ENCODE results near the gene PRDM16. TPM values are rescaled to one million over a fixed set of nuclear protein-coding genes. Genes with fewer than 3 reads are reported as not detected.
A peak's percentile ranks its signal among the peaks of the same experiment; 100 is the strongest.

The PRDM16 gene
- total and polyA plus RNA-seq, 2 of the 13 experiments (the other 11 are each of a cell fraction or from before 2014, with no cell fraction given) = 0.15 to 0.81 TPM

DNA sequence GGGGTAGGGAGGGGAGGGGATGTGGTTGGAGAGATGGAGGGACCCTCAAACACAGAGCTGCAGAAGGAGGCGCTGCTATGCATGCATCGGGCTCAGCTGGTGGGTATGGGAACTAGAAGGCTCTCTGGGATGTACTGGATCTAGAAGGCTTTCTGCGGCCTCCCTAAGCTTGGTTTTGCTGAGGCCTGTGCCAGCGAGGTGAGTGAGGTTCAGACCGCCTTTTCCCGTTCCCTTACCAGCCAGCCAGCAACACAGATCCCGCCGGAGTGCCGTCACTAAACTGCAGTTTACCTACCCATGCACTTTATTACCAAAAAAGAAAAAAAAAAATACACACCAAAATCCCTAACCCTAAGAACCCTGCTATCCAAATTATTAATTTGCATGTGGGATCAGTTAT is 180.2 kb downstream of the PRDM16 start:
- DNase-seq (ENCODE audit: low spot score) (no peak), FAIRE-seq (no peak), ATAC-seq (no peak)
- Histone ChIP-seq H3K4me2 (ENCODE audit: low read depth, low read length) (no peak overlapping the region), H3K9ac (ENCODE audit: insufficient read depth, low read depth, low read length) (no peak overlapping the region), H3K9me3 (ENCODE audit: low read length) (no peaks in the 10 kb centered on the region), H3K27me3 (ENCODE audit: control insufficient read depth in 1 of 2, insufficient read depth in 2 of 2, low read length in 2 of 2) (no peaks in the 10 kb centered on the region), H3K4me1 (ENCODE audit: insufficient read depth, low read length) (peaks cover 69% of the 10 kb centered on the region), H3K27ac (ENCODE audit: extremely low read length, insufficient read depth, low read length) (peak overlapping the region; percentile 83), H3K36me3 (replicated peaks in 1 of 2; ENCODE audit: control insufficient read depth in 1 of 2, insufficient read depth in 2 of 2, low read length in 2 of 2) (no peaks in the 10 kb centered on the region), H3K79me2 (ENCODE audit: insufficient read depth, low read length) (no peaks in the 10 kb centered on the region), H3K4me3 (replicated peaks in 1 of 3; ENCODE audit: insufficient read depth in 1 of 3, low read depth in 2 of 3, low read length in 3 of 3) (no peak overlapping the region), H4K20me1 (ENCODE audit: insufficient read depth, low read length) (no peaks in the 10 kb centered on the region), H2AFZ (ENCODE audit: low read length) (no peak overlapping the region)
- ChIA-PET CTCF (ENCODE audit: low intra/inter-chr PET ratio, low total read pairs) (no interaction called here), POLR2A (interaction anchor here (1.2 to 4.5 kb wide), 4 partner anchors 11 to 71 kb away, joined by 4 to 43 read pairs (median 22); no protein-coding TSS in a partner anchor)
- in situ Hi-C loops (cut with HindIII; ENCODE audit: extremely low pct_ligation_motif_present, low pct_unique_long_range_greater_than_20kb) = no loop called here
- no TSS peak for BruUV-seq (replicated peaks)
- intact Hi-C loops (cut with micrococcal nuclease; ENCODE audit: unreplicated experiment) = no loop called here
- WGBS (ENCODE audit: low lambda C conversion rate) = 90% methylated on average over 9 of the region's 9 CpGs
- TF ChIP-seq PCBP1 (IDR thresholded peaks at IDR 0.05; ENCODE audit: borderline replicate concordance, low read depth, low read length) (no peak), ZBTB38 (CRISPR knock-in tag; IDR thresholded peaks at IDR 0.05) (peak; percentile 31; the same call in 1 of the 2 replicates)

DNA sequence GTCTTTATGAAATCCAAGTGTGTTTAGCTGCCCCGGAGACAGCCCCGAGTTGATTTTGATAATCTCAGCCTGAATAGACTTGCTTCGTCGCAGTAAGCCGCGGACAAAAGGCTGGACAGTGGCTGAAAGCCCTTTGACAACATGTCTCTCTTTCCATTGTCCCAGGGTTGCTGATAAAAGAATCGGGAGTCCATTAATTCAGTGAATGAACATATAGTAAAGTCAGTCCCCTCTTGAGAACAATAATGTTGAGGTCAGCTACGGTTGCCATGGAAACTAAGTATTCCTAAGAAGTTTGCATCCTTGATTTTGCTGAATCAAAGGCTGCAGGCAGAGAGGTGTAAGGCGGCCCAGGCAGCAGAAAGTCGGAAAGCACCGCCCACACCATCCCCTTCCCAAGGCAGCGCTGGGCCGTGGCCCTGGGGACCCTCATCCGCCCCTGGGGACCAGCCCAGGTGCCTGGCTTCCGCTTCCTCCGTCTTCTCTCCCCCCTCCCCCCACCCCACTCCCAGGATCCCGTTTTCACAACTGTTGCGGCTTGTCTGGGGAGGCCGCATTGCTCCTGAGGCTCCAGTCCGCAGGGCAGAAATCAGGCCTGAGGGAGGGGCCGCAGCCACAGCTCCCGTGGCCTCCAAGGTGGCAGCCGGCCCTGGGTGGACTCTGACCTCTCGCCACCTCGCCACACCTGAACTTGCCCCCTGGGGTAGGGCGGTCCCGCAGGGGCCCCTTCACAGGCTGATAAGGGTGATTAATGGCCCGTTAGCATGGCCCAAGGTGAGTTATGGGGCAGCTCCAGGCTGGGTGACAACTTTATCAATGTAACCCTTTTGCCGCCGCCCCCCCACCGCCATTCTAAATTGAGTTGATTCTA is 180.9 kb downstream of the PRDM16 start:
- ChIA-PET POLR2A (interaction anchor here (1.2 to 4.5 kb wide), 6 partner anchors 11 to 71 kb away, joined by 4 to 43 read pairs (median 12); no protein-coding TSS in a partner anchor), CTCF (ENCODE audit: low intra/inter-chr PET ratio, low total read pairs) (no interaction called here)
- in situ Hi-C loops (cut with HindIII; ENCODE audit: extremely low pct_ligation_motif_present, low pct_unique_long_range_greater_than_20kb) (no loop called here), intact Hi-C loops (cut with micrococcal nuclease; ENCODE audit: unreplicated experiment) (loop anchor here (5.0 kb wide), 1 partner anchor 33 kb away; no protein-coding TSS in a partner anchor)
- DNase-seq (ENCODE audit: low spot score) = peak; percentile 39
- no peak overlapping the region for H2AFZ ChIP-seq (ENCODE audit: low read length)
- FAIRE-seq = peak; percentile 52
- WGBS (ENCODE audit: low lambda C conversion rate) = 29% methylated on average over 25 of the region's 31 CpGs
- peak overlapping the region; percentile 83 for H3K4me2 ChIP-seq (ENCODE audit: low read depth, low read length)
- H3K4me3 ChIP-seq (replicated peaks in 1 of 3; ENCODE audit: insufficient read depth in 1 of 3, low read depth in 2 of 3, low read length in 3 of 3) = peak overlapping the region; percentile 24 to 61 (median 43); a peak in 5 of 6 replicates
- H3K36me3 ChIP-seq (replicated peaks in 1 of 2; ENCODE audit: control insufficient read depth in 1 of 2, insufficient read depth in 2 of 2, low read length in 2 of 2) = no peaks in the 10 kb centered on the region
- H3K9me3 ChIP-seq (ENCODE audit: low read length) = no peaks in the 10 kb centered on the region
- H3K27ac ChIP-seq (ENCODE audit: extremely low read length, insufficient read depth, low read length) = peak overlapping the region; percentile 83
- ATAC-seq = peak; percentile 69
- no peaks in the 10 kb centered on the region for H4K20me1 ChIP-seq (ENCODE audit: insufficient read depth, low read length)
- H3K27me3 ChIP-seq (ENCODE audit: control insufficient read depth in 1 of 2, insufficient read depth in 2 of 2, low read length in 2 of 2) = no peaks in the 10 kb centered on the region
- no peak overlapping the region; the same call in 1 of the 2 replicates for H3K9ac ChIP-seq (ENCODE audit: insufficient read depth, low read depth, low read length)
- BruUV-seq (replicated peaks) = no TSS peak
- H3K79me2 ChIP-seq (ENCODE audit: insufficient read depth, low read length) = no peaks in the 10 kb centered on the region
- H3K4me1 ChIP-seq (ENCODE audit: insufficient read depth, low read length) = peaks cover 62% of the 10 kb centered on the region
- TF ChIP-seq, protein P1, sequence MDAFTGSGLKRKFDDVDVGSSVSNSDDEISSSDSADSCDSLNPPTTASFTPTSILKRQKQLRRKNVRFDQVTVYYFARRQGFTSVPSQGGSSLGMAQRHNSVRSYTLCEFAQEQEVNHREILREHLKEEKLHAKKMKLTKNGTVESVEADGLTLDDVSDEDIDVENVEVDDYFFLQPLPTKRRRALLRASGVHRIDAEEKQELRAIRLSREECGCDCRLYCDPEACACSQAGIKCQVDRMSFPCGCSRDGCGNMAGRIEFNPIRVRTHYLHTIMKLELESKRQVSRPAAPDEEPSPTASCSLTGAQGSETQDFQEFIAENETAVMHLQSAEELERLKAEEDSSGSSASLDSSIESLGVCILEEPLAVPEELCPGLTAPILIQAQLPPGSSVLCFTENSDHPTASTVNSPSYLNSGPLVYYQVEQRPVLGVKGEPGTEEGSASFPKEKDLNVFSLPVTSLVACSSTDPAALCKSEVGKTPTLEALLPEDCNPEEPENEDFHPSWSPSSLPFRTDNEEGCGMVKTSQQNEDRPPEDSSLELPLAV (CRISPR knock-in tag; conservative IDR thresholded peaks at IDR 0.05; ENCODE audit: low read depth) = no peak
- TF ChIP-seq ZNF10 (CRISPR knock-in tag; IDR thresholded peaks at IDR 0.05; ENCODE audit: borderline replicate concordance, low read depth) = no peak
- TF ChIP-seq KLF16 (CRISPR knock-in tag; IDR thresholded peaks at IDR 0.05) = no peak
- TF ChIP-seq, protein P2, sequence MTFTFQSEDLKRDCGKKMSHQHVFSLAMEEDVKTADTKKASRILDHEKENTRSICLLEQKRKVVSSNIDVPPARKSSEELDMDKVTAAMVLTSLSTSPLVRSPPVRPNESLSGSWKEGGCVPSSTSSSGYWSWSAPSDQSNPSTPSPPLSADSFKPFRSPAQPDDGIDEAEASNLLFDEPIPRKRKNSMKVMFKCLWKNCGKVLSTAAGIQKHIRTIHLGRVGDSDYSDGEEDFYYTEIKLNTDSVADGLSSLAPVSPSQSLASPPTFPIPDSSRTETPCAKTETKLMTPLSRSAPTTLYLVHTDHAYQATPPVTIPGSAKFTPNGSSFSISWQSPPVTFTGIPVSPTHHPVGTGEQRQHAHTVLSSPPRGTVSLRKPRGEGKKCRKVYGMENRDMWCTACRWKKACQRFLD (CRISPR knock-in tag; IDR thresholded peaks at IDR 0.05; ENCODE audit: borderline replicate concordance) = no peak
- TF ChIP-seq CC2D1A (CRISPR knock-in tag; IDR thresholded peaks at IDR 0.05) = no peak
- peak; percentile 63 for TF ChIP-seq GATAD2A (CRISPR knock-in tag; IDR thresholded peaks at IDR 0.05)
- no peak; the same call in 1 of the 2 replicates for TF ChIP-seq TAF1 (CRISPR knock-in tag; IDR thresholded peaks at IDR 0.05)
- TF ChIP-seq MTA3 (CRISPR knock-in tag; IDR thresholded peaks at IDR 0.05) = no peak
- TF ChIP-seq ZNF256 (CRISPR knock-in tag; conservative IDR thresholded peaks at IDR 0.05) = no peak
- no peak for TF ChIP-seq ZNF615 (CRISPR knock-in tag; IDR thresholded peaks at IDR 0.05; ENCODE audit: borderline replicate concordance)
- no peak for TF ChIP-seq ZNF569 (CRISPR knock-in tag; IDR thresholded peaks at IDR 0.05; ENCODE audit: borderline replicate concordance)
- no peak for TF ChIP-seq ZNF431 (CRISPR knock-in tag; IDR thresholded peaks at IDR 0.05; ENCODE audit: borderline replicate concordance, low read depth)
- TF ChIP-seq ZNF616 (CRISPR knock-in tag; IDR thresholded peaks at IDR 0.05; ENCODE audit: low read depth) = no peak
